NCI-H128 (cell line): ENCODE results near the gene RHOC.
A peak's percentile ranks its signal among the peaks of the same experiment; 100 is the strongest.

Experiments used
- DNase-seq: peaks from one replicate; lab custom pipeline; 2025; ENCODE audit not compliant: unreplicated experiment; lab: John Stamatoyannopoulos, UW

The RHOC gene

DNA sequence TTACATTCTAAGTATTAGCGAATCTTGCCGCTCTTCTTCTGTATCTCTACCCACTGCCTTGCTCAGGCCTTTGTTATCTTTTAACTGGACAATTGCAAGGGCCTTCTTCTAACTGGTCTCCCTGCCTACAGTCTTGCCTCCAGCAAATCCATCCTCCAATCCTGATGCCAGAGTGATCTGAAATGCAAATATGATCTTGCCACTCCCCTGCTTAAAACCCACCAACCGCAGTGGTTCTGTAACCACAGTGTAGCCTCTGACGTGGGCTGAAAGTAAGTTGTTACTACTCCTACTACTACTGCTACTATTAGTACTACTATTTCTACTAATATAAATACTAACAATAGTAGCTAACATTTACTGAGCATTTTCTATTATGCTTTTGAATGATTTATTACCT is 20.1 kb downstream of the RHOC start:
- DNase-seq, result no peak

DNA sequence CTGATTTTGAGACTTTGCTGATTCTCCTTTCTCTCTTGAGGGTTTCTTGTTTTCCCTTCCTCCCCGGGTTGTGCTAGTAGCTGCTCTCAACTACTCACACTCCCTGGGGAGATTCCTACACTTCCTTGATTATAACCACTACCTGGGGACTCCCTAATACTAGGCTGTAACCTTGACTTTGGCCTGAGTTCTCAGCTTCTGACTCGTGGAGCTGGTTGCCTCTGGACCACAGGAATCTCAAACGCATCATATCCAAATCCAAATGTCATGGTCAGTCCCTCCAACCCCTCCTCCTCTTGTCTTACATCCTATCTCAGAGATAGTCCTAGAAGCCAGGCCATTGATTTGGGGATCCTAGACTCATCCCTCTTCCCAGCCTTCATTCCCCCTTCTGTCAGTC is 20.5 kb downstream of the RHOC start:
- DNase-seq, result no peak

DNA sequence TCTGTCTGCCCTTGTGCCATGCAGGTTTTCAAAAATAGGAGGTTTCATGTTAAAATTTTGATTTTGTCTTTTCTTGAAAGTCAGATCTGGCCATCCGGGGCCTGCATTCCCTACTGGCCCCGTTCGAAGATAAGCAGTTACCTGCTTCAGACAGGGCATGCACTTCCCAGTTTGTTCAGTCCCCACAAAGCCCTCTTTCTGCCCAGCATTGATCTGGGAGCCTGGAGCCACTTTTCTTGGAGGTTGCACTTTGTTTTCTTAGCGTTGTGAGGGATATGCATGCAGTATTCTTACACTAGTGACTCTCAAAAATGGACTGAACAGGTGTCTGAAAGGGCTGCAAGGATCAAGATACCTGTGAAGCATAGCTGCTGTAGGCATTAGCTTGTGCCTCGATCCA is 21.0 kb downstream of the RHOC start:
- no peak for DNase-seq

DNA sequence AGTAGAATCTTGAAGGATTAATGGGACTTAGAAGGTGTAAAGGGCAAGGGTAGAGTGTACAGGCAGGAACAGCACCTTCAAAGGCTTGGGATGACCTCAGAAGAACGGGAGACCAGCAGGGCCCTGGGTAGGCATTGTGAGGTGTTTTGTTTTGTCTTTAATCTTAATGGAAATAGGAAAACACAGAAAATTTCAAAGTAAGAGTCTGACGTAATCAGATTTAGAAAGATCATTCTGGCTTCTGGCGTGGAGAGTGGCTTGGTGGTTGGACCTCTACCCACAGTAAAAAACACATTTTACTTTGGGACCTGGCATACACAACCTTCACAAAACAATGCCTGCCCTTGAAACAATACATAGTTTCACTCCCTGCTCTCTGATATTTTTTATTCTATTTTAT is 28.3 kb downstream of the RHOC start:
- DNase-seq, result no peak

DNA sequence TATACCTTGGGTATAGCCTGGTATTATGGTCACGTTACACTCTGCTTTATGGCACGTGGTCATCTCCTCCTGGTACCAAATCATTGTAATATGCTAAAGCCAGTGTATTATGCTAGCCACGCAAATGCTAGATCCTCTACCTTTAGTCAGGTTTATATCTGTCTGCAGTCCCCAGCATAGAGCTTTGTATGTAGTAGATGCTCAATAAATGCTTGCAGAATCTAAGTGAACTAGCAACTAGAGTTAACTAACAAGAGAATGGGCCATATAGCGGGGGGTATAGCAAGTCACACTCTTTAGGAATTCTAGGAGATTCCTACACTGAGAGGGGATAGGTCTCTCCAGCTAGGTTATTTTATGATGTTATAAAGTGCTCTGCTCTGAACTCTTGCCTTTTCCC is 29.4 kb downstream of the RHOC start:
- no peak for DNase-seq

DNA sequence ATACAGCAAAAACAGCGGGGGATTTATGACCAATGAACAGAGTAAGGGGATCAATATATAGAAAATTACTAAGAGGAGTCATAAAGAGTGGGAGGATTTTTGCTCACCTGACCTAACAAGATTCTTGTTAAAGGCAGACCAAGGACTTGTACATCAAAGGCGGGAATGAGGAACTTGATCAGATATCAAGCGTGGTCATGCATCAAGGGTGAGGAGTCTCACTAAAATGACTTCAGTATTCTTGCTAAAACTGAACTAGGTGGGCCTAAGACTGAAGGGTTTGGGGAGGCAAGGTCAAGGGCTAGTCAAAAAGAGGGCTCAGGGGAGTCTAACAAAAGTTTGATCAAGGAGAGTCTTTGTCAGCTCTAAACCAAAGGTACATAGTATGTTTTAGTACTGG is 30.4 kb downstream of the RHOC start:
- no peak for DNase-seq

DNA sequence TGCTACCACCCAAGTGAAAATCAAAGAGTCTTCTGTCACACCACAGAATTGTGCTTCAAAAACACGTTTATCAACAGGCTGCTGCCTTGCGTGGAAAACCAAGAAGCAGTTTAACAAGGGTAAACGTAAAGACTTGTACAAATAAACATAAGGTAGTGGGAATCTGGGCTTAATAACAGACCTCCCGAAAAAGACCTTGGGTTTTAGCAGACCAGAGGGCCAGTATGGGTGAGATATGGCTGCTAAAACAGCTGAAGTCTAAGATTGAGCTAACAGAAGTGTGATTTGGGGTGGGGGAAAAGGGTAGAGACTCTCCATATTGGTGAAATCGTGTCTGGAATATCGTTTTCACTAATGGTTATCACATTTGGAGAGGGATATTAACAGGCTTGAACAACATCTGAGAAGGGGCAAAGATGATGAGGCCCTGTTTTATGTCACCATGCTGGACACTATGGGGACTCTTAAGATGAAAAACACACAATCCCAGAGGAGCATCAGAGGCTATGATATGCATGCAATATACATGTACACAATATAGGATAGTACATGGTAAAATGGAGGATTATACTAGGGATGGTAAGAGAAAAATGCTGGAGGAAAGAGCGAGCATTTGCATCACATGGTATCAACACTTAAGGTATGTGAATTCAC is 31.1 kb downstream of the RHOC start:
- no peak for DNase-seq

DNA sequence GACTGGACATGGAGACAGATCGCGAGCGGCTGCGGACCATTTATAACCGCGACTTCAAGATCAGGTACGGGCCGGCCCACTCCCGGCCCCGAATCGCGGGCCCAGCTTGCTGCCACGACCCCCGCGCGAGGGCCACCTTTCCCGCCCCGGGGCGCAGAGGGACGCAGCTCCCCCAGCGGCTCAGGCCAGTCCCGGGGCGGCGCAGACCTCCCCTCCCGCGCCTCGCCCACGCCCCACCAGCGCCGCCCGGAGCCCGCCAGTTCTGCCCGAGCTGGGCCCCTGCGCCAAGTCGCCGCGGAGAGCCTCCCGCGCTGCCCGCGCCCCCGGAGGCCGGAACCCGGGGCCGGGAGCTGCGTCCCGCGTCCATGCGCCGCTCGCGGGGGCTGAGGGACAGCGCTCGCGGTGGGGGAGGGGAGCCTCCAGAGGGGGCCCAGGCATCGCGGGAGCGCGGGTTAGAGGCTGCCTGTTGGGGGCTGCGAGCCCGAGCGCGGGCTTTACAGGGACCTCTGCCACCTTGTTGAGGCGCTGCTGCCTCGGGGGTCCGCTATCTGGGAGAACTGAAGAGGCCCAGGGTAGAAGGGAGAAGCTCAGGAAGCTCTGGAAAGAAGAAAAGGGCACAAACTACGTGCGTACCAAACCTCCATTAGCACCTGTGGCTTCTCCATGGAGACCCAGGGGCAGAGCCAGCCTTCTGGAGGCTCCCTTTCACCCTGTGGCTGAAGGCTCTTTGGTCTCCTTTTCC is 31.8 kb downstream of the RHOC start:
- DNase-seq, result peak; percentile 22

DNA sequence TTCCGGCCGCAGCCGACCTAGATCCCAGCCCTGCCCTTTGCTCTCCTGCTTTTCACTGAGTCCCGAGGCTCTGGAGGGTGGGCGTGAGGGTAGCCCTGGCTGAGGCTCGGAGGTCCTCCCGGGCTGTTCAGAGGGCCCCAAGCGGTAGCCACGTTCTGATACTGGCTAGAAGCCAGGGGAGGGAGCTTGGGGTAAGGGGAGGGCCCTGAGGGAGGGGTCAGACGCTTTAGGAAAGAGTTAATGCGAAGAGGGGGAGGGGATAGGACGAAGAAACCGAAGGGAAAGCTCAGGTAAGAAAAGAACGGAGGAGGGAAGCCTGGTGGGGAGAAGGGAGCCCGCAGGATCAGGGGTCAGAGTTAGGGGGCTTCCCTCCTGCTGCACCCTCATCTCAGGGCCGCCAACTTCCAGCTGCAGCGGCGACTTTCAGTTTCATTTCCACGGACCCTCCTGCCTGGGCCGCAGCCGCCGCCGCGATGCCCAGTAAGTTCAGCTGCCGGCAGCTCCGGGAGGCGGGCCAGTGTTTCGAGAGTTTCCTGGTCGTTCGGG is 32.4 kb downstream of the RHOC start, which contains the start of gene MOV10:
TSS of gene MOV10 (plus strand) at position 220 of the 546 bp plus-strand sequence. CDS start at position 474, 254 bp downstream.
- no peak for DNase-seq

DNA sequence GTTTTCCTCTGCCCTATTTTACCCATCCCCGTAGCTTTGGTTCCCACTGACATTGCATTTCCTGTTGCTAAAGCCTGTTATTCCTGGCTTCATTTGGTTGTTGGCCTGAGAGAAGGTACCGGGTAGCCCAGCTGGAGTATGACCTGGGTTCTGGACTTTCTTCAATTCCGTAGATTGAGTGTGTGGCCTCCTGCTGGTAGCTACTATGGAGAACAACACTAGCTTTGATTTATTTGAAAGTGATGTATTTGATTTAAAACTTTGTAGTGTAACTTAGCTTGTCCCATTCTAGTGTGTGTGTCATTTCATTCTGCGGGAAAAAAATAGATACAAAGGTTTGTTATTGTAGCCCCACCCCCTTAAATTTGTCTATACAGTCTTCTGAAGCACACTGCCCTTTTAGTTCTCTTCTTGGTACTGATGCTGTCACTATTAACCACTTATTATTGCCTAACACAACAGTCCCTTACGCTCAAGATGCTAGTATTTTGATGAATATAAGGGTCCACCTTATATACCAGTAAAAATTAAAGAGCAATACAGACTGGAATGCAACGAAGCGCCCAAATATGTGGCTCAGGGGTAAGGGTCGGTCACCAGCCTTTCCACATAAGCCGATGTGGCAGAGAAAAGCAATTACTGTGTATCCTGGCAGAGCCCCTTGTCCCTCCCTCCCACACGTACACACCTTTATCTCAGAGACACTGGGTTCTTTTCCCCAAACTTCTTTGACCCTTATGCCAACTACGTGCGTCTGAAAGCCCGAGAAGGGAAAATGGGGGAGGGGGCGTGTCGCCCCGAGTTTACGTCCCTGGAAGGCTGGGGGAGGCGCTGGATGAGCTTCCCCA is 33.1 kb downstream of the RHOC start:
- DNase-seq, result no peak

DNA sequence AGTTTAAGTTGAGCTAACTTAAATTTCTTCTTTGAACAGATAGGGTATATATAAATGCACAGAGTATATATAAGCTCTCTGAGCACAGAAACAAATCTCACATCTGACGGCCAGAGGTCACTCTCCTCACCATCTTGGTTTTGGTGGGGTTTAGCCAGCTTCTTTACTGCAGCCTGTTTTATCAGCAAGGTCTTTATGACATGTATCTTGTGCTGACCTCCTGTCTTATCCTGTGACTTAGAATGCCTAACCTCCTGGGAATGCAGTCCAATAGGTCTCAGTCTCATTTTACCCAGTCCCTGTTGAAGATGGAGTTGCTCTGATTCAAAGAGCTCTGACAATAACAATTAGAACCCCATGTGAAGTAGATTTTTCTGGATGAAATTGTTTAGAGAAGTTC is 34.1 kb downstream of the RHOC start:
- DNase-seq, result no peak

DNA sequence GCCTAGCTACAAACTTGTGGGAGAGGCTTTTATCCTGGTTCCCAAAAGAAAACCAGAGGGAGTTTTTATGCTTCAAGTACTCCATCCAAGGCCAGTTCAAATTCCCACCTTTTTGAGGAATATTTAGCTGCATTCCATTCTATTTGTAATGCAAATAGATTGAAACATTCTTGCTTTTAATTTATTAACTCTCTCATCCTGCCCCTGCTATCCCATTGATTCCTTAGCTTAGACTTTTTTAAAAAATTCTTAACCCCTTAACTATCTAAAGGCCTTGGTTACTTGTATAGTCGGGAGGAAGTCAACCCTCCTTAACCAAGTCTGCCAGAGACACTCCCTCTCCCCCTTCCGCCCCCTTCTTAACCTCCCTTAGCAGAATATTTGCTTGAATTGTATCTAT is 34.9 kb downstream of the RHOC start:
- no peak for DNase-seq

DNA sequence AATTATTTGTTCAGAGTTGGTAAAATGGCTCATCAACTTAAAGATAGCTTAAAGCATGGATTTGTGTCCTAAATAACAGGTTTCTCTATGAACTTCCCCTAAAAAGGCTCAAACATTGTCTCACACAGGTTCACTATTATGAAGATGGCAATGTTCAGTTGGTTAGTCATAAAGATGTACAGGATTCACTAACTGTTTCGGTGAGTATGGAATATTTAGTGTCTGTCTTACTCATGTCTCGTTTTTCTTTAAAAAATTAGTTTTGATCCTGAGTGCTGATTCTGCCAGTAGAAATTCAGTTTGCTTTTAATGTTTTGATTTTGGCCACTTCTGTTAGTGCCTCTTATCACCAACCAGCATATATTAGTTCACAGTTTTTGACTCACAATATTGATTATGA is 40.0 kb downstream of the RHOC start:
- no peak for DNase-seq

DNA sequence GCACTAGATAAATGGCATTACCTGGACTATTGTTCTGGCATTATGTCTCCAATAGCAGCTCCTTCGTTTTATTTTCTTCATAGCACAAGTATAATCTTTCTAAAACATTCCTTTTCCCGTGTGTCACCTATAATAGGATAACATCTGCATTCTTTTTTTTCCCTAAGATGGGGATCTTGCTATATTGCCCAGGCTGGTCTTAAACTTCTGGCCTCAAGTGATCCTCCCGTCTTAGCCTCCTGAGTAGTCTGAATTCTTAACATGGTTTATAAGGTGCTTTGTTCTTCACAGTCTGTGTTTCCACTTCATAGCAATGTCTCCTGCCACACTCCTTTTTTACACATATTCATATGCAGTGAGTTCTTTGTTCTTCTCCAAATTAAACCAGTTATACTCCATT is 41.1 kb downstream of the RHOC start:
- DNase-seq, result no peak

DNA sequence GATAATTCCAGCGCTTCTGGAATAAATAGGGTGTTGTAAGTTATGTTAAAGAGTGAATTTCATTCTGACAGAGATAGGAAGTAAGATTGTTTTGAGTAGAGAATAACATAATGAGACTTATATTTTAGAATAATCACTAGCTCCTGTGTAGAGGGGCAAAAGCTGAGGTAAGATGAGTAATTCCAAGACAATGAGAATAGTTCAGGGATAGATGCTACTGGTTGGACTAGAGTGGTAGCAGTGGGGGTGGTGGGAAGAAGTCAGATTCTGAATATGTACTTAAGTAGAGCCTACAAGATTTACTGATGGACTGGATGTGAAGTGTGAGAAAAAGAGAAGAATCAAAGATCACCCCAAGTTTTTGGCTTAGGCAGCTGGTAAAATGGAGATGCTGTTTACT is 55.7 kb downstream of the RHOC start:
- no peak for DNase-seq
